ENCODE measurements around the gene KRT8.
"Not testable (repeated sequence)": the region's sequence is repeated elsewhere in the genome, so short reads cannot be mapped to it uniquely, and the experiment has no call there.

KRT8 gene

GRCh38 chr12:52904509-52905300 lies at the start of gene KRT8:
TSS of gene KRT8 (minus strand) at chr12:52905076. CDS start at chr12:52904981, 95 bp downstream.
- H3K9me3 ChIP-seq (ENCODE audit: control insufficient read depth, low read length); H3K79me2 ChIP-seq; H3K27me3 ChIP-seq (ENCODE audit: control insufficient read depth, insufficient read depth, low read length); H3K36me3 ChIP-seq (ENCODE audit: control insufficient read depth, insufficient read depth, low read length): not testable (repeated sequence)
- peak within 1 kb of the TSS; percentile 90 for H2AFZ ChIP-seq
- H3K9ac ChIP-seq = peak within 1 kb of the TSS; percentile 96
- peaks cover 28% of the 10 kb centered on the region for H3K4me1 ChIP-seq
- H3K4me3 ChIP-seq (ENCODE audit: low read depth, low read length) = peak within 1 kb of the TSS; percentile 78
- peak within 1 kb of the TSS; percentile 70 for H3K4me2 ChIP-seq (ENCODE audit: low read length)
- TF ChIP-seq, protein P1, sequence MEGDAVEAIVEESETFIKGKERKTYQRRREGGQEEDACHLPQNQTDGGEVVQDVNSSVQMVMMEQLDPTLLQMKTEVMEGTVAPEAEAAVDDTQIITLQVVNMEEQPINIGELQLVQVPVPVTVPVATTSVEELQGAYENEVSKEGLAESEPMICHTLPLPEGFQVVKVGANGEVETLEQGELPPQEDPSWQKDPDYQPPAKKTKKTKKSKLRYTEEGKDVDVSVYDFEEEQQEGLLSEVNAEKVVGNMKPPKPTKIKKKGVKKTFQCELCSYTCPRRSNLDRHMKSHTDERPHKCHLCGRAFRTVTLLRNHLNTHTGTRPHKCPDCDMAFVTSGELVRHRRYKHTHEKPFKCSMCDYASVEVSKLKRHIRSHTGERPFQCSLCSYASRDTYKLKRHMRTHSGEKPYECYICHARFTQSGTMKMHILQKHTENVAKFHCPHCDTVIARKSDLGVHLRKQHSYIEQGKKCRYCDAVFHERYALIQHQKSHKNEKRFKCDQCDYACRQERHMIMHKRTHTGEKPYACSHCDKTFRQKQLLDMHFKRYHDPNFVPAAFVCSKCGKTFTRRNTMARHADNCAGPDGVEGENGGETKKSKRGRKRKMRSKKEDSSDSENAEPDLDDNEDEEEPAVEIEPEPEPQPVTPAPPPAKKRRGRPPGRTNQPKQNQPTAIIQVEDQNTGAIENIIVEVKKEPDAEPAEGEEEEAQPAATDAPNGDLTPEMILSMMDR (IDR thresholded peaks at IDR 0.05) = peak; percentile 90
- peak within 1 kb of the TSS; percentile 96 for H3K27ac ChIP-seq

DNA sequence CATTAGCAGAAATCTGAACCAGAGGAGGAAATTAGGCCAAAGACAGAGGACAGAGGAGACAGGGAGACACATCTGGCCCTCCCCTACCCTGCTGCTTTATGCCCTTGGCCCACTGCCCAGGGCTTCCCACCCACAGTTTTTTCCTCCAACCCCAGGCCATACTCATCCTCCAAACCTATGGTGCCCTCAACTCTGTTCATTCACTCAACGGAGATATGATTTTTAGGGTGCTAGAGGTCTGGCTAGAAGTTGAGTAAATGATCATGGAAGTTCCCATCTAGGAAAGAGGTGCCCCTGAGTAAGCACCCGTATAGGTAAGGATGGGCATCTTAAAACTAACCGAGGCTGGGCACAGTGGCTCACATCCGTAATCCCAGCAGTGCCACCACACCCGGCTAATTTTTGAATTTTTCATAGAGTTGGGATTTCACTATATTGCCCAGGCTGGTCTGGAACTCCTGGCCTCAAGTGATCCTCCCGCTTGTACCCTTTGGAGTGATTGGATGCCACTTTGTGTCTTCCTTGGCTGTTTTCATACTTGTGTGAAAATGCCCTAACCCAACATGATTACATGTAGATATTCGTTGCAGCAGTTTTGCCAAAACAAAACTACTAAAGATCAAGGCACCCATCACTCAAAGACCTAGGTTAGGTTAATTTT lies 48.4 kb upstream of the KRT8 start:
- Histone ChIP-seq H3K4me3 (ENCODE audit: low read depth, low read length) (no peak overlapping the region), H3K79me2 (no peaks in the 10 kb centered on the region), H3K9me3 (ENCODE audit: control insufficient read depth, low read length) (no peaks in the 10 kb centered on the region), H3K27me3 (ENCODE audit: control insufficient read depth, insufficient read depth, low read length) (no peaks in the 10 kb centered on the region), H3K4me1 (peaks cover 10% of the 10 kb centered on the region), H3K27ac (no peak overlapping the region), H2AFZ (no peak overlapping the region), H3K9ac (no peak overlapping the region), H3K4me2 (ENCODE audit: low read length) (no peak overlapping the region), H3K36me3 (ENCODE audit: control insufficient read depth, insufficient read depth, low read length) (no peaks in the 10 kb centered on the region)
- TF ChIP-seq, protein P1 (IDR thresholded peaks at IDR 0.05) = no peak

DNA sequence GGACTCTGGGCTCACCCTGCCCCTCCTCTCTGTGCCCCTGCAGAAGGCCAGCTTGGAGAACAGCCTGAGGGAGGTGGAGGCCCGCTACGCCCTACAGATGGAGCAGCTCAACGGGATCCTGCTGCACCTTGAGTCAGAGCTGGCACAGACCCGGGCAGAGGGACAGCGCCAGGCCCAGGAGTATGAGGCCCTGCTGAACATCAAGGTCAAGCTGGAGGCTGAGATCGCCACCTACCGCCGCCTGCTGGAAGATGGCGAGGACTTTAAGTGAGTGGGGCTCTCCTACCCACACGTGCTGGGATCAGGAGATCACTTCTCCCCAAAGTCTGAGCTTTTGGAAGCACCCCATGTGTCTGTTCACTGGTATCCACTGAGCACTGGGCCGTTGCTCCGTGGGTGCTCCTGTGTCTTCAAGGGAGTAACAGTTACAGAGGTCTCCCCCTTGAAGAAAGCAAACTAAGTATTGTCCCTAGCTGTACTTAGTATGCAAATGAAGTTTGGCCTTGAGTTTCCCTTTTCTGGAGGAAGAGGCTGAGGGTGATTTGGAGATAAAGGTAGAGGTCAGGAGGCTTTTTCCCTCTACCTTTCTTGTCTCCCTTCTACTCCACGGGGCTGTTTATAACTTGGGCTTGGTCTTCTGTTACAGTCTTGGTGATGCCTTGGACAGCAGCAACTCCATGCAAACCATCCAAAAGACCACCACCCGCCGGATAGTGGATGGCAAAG lies 47.4 kb upstream of the KRT8 start:
- Histone ChIP-seq H3K4me2 (ENCODE audit: low read length) (no peak overlapping the region), H3K79me2 (no peaks in the 10 kb centered on the region), H3K27ac (no peak overlapping the region), H3K9me3 (ENCODE audit: control insufficient read depth, low read length) (no peaks in the 10 kb centered on the region), H3K4me1 (peaks cover 10% of the 10 kb centered on the region), H3K36me3 (ENCODE audit: control insufficient read depth, insufficient read depth, low read length) (no peaks in the 10 kb centered on the region), H3K9ac (no peak overlapping the region), H3K27me3 (ENCODE audit: control insufficient read depth, insufficient read depth, low read length) (no peaks in the 10 kb centered on the region), H2AFZ (no peak overlapping the region), H3K4me3 (ENCODE audit: low read depth, low read length) (no peak overlapping the region)
- TF ChIP-seq, protein P1 (IDR thresholded peaks at IDR 0.05) = peak; percentile 63

- H3K36me3 ChIP-seq (ENCODE audit: control insufficient read depth, insufficient read depth, low read length) = no peaks in the 10 kb centered on the region
- H3K9ac ChIP-seq = no peak overlapping the region
- H3K27me3 ChIP-seq (ENCODE audit: control insufficient read depth, insufficient read depth, low read length) = no peaks in the 10 kb centered on the region
- H3K9me3 ChIP-seq (ENCODE audit: control insufficient read depth, low read length) = no peaks in the 10 kb centered on the region
- TF ChIP-seq, protein P1 (IDR thresholded peaks at IDR 0.05) = no peak
- H3K79me2 ChIP-seq = no peaks in the 10 kb centered on the region
- H3K27ac ChIP-seq = no peak overlapping the region
- H2AFZ ChIP-seq = no peak overlapping the region
- H3K4me1 ChIP-seq = peaks cover 12% of the 10 kb centered on the region
- H3K4me2 ChIP-seq (ENCODE audit: low read length) = no peak overlapping the region
- H3K4me3 ChIP-seq (ENCODE audit: low read depth, low read length) = no peak overlapping the region
Measured at GRCh38 chr12:52951640-52952039, 46.8 kb upstream of the KRT8 start.

Data from parathyroid adenoma (tissue), 2 donors.